AG09309 (cell line): ENCODE measurements around the gene ZNF304.
"Not testable (repeated sequence)": the region's sequence is repeated elsewhere in the genome, so short reads cannot be mapped to it uniquely, and the experiment has no call there.

ENCODE experiments used
- DNase-seq: peaks from one replicate; pipeline ENCODE4 v3.0.0-alpha.2; 2010; ENCODE audit warnings: low read depth
- H3K4me3 ChIP-seq: 2 replicates; pipeline ENCODE4 v1.5.1; 2011; ENCODE audit warnings: mild to moderate bottlenecking, low read depth, low read length, moderate library complexity; ENCODE audit not compliant: control insufficient read depth
- TF ChIP-seq, protein P1 (sequence below): IDR thresholded peaks from 2 replicates; pipeline ENCODE4 v1.5.1; 2011; ENCODE audit warnings: mild to moderate bottlenecking, low read depth, low read length, inconsistent platforms; ENCODE audit not compliant: insufficient read depth, control insufficient read depth; ENCODE audit errors: missing control alignments

ZNF304 gene

DNA sequence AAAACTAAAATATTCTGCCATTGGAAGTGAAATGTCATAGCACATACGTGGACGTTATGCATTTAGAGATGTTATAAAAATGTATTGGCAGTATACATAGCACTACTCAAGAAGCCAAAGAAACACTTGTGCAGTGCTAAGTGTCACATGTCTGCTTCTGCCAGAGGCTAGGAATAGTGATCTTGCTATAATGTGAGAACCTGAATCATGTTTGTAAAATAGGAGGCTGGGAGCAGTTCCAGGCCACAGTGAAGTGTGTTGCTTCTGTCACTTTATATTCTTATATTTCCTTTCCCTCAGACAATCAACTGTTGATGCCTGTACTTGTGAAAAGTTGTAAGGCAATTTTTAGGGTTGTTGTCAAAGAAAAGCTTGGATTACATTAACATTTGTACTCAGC is 15.7 kb downstream of the ZNF304 start:
- H3K4me3 ChIP-seq = no peak overlapping the region
- TF ChIP-seq, protein P1, sequence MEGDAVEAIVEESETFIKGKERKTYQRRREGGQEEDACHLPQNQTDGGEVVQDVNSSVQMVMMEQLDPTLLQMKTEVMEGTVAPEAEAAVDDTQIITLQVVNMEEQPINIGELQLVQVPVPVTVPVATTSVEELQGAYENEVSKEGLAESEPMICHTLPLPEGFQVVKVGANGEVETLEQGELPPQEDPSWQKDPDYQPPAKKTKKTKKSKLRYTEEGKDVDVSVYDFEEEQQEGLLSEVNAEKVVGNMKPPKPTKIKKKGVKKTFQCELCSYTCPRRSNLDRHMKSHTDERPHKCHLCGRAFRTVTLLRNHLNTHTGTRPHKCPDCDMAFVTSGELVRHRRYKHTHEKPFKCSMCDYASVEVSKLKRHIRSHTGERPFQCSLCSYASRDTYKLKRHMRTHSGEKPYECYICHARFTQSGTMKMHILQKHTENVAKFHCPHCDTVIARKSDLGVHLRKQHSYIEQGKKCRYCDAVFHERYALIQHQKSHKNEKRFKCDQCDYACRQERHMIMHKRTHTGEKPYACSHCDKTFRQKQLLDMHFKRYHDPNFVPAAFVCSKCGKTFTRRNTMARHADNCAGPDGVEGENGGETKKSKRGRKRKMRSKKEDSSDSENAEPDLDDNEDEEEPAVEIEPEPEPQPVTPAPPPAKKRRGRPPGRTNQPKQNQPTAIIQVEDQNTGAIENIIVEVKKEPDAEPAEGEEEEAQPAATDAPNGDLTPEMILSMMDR = no peak
- DNase-seq = no peak

DNA sequence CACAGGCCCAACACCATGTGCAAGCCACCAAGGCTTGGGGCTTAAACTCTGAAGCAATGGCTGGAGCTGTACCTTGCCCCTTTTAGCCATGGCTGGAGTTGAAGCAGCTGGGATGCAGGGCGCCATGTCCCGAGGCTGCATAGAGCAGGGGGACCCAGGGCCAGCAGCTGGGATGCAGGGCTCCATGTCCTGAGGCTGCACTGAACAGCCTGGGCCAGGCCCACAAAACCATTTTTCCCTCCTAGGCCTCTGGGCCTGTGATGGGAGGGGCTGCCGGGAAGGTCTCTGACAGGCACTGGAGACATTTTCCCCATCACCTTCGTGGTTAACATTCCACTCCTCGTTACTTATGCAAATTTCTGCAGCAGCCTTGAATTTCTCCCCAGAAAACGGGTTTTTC is 23.1 kb downstream of the ZNF304 start:
- TF ChIP-seq, protein P1 = no peak
- DNase-seq = no peak
- H3K4me3 ChIP-seq = no peak overlapping the region

DNA sequence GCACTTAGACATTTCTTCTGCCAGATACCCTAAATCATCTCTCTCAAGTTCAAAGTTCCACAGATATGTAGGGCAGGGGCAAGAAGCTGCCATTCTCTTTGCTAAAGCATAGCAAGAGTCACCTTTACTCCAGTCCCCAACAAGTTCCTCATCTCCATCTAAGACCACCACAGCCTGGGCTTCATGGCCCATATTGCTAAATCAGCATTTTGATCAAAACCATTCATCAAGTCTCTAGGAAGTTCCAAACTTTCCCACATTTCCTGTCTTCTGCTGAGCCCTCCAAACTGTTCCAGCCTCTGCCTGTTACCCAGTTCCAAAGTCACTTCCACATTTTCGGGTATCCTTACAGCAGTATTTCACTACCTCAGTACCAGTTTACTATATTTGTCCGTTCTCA is 23.6 kb downstream of the ZNF304 start:
- H3K4me3 ChIP-seq, DNase-seq: not testable (repeated sequence)

DNA sequence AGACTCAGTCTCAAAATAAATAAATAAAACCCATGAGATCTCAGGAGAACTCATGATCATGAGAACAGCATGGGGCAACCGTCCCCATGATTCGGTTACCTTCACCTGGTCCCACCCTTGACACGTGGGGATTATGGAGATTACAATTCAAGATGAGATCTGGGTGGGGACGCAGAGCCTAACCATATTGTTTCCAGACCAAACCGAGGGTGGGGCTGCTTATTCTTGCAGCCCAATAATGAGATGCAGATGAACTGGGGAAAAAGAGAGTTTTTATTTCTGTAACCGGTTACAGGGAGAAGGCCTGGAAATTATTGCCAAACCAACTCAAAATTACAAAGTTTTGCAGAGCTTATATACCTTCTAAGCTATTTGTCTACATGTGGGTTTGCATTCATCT is 25.1 kb downstream of the ZNF304 start:
- TF ChIP-seq, protein P1 = no peak
- no peak for DNase-seq
- H3K4me3 ChIP-seq = no peak overlapping the region

DNA sequence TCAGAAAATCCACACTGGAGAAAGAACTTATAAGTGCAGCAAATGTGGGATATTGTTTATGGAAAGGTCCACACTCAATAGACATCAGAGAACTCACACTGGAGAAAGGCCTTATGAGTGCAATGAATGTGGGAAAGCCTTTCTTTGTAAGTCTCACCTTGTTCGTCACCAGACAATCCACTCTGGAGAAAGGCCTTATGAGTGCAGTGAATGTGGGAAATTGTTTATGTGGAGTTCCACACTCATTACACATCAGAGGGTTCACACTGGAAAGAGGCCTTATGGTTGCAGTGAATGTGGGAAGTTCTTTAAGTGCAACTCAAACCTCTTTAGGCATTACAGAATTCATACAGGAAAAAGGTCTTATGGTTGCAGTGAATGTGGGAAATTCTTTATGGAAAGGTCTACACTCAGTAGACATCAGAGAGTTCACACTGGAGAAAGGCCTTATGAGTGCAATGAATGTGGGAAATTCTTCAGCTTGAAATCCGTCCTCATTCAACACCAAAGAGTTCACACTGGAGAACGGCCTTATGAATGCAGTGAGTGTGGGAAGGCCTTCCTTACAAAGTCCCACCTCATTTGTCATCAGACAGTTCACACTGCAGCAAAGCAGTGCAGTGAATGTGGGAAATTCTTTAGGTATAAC is 26.6 kb downstream of the ZNF304 start:
- DNase-seq = no peak
- TF ChIP-seq, protein P1 = no peak
- no peak overlapping the region for H3K4me3 ChIP-seq

DNA sequence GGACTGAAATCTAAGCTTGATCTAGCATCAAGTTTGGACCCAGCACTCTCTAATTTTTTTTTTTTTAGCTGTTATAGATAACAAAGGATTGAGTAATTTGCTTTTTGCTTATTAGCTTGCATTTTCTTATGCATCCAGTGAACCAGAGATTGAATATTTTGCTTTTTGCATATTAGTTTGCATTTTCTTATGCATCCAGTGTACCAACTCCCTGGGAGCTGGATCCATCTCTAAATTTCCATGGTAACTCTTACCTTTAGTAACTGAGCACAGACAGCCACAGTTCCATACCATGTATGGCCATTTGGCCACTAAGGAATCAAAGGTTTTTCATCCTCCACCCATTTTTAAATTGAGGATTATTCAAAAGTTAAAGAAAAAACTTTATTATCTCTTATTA is 29.9 kb downstream of the ZNF304 start:
- TF ChIP-seq, protein P1 = no peak
- H3K4me3 ChIP-seq = no peak overlapping the region
- DNase-seq = no peak

DNA sequence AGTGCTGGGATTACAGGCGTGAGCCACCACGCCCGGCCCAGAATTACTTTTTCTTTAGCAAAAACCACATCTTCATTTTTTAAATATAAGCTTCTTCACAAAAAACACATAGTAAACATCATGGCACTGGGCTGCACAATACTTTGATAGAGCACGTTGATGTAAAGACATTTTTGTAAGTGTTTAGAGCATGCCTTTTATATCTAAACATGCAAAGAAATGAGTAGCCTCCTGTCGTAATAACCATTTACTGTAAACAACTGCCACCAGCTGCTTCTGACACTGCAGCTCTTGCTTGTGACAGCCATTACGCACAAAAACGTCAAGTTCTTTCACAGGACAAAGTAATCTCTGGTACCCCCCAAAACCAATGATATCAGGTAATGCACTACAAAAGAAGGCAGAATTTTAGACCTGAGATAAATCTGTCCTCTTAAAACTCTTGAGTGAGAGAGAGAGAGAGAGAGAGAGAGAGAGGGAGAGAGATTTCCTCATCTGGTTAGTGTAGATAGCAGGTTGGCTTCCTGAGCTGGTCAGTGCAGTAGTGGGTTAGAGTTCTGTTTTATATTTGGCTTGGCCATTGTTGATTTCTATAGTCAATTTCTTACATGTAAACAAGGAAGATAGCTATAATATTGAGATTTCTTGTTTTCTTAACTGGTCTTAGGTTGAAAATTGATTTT is 31.9 kb downstream of the ZNF304 start:
- no peak for DNase-seq
- no peak overlapping the region for H3K4me3 ChIP-seq
- TF ChIP-seq, protein P1 = no peak
